GM12891 (cell line): ENCODE results near the gene B4GALT5.

Source experiments
- PAX5 ChIP-seq: IDR thresholded peaks from 2 replicates; pipeline ENCODE4 v1.6.1; 2011; ENCODE audit warnings: low read length, moderate library complexity, mild to moderate bottlenecking; ENCODE audit not compliant: insufficient read depth, severe bottlenecking
- POLR2A ChIP-seq: IDR thresholded peaks from 2 replicates; pipeline ENCODE4 v1.6.1; 2011; ENCODE audit warnings: low read depth, low read length, control low read depth
- POLR2AphosphoS5 ChIP-seq: IDR thresholded peaks from 2 replicates; pipeline ENCODE4 v1.6.1; 2011; ENCODE audit warnings: low read depth, low read length, control low read depth
- POU2F2 ChIP-seq: IDR thresholded peaks from 2 replicates; pipeline ENCODE4 v1.6.1; 2011; ENCODE audit warnings: low read depth, mild to moderate bottlenecking, control low read depth, low read length, moderate library complexity
- SPI1 ChIP-seq: IDR thresholded peaks from 2 replicates; pipeline ENCODE4 v1.6.1; 2011; ENCODE audit warnings: low read depth, low read length, control low read depth
- TAF1 ChIP-seq: IDR thresholded peaks from 2 replicates; pipeline ENCODE4 v1.6.1; 2011; ENCODE audit warnings: low read depth, low read length, control low read depth

DNA sequence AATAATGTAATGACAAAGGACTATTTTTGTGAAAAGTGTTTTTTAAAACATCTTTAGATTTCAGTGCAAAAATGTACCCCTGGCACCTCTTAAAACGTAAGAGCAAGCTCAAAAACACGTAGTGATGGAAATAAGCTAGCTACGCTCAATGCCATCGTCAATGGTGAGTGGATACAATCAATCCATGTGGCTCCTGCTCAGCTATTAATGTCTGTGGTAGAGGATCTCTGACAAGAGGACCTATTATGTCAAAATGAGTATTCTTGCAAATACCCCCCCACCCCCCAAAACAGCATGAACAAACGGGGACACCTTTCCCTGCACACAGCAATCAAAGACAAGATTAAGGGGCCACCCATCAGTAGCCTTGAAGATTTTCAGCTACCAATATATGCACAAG is 80.7 kb downstream of the B4GALT5 start:
- TF ChIP-seq POLR2AphosphoS5 (no peak), TAF1 (no peak), POLR2A (no peak), SPI1 (no peak), PAX5 (no peak), POU2F2 (no peak)
